Astrocyte of the spinal cord (primary cell): ENCODE measurements around the gene TP53I11.

ENCODE experiments used
- DNase-seq: peaks from one replicate; pipeline ENCODE4 v3.0.0; 2011; ENCODE audit warnings: low read depth, low spot score
- H3K4me3 ChIP-seq: 2 replicates; pipeline ENCODE4 v1.5.1; 2011; ENCODE audit warnings: low read depth, mild to moderate bottlenecking, low read length, moderate library complexity
- in situ Hi-C: cut with HindIII; loops from 2 replicates; pipeline ENCODE4 v1.10.0; 2017; ENCODE audit warnings: low sequenced_read_pairs
- TF ChIP-seq, protein P1 (sequence below): IDR thresholded peaks from 2 replicates; pipeline ENCODE4 v1.5.1; 2012; ENCODE audit warnings: low read depth, mild to moderate bottlenecking, low read length, inconsistent platforms

The TP53I11 gene

DNA sequence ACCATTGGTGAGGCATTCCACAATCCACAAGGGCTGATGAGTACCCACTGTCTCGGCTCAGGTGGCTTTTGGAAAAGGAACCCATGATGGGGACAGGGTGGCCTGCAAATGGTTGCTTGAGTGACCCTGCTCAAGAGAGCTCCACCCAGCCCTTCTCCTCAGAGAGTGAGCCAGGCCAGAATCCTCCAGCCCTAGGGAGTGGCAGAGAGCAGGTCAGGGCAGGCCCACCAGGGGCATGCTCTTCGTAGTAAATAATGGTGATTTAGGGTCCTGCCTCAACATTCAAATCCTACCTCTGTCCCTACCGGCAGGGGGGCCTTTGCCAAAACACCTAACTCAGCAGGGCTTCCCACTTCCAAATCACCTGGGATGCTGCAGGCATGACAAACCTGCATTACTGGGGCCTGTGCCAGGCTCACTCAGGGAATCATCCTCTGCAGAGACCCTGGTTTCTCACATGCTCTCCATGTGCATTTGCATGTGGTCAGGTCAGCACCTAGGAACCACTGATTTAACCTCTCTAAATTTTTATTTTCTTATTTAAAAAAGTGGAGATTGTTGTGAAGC, 17.3 kb upstream of the TP53I11 start:
- TF ChIP-seq, protein P1, sequence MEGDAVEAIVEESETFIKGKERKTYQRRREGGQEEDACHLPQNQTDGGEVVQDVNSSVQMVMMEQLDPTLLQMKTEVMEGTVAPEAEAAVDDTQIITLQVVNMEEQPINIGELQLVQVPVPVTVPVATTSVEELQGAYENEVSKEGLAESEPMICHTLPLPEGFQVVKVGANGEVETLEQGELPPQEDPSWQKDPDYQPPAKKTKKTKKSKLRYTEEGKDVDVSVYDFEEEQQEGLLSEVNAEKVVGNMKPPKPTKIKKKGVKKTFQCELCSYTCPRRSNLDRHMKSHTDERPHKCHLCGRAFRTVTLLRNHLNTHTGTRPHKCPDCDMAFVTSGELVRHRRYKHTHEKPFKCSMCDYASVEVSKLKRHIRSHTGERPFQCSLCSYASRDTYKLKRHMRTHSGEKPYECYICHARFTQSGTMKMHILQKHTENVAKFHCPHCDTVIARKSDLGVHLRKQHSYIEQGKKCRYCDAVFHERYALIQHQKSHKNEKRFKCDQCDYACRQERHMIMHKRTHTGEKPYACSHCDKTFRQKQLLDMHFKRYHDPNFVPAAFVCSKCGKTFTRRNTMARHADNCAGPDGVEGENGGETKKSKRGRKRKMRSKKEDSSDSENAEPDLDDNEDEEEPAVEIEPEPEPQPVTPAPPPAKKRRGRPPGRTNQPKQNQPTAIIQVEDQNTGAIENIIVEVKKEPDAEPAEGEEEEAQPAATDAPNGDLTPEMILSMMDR, result no peak
- in situ Hi-C loops, result no loop called here
- no peak for DNase-seq
- no peak overlapping the region for H3K4me3 ChIP-seq

DNA sequence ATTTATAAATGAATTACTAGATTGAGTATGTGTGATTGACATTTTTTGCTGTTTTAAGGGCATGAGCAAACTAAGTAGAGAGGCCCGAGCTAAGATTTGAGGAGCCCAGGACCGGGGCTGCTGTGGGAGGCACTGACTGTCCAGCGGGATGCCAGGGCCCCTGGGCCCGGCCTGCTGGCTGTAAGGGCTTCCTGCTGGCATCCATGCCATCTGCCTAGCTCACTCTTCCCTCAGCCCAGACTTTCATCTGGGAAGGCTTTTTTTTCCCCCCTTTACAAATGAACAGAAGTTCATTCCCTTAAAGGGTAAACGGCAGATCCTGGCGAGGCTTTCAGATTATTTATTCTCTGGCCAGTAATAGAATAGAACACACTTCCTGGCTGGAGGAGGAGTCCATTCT, 16.0 kb upstream of the TP53I11 start:
- in situ Hi-C loops, result no loop called here
- no peak overlapping the region for H3K4me3 ChIP-seq
- DNase-seq, result no peak
- TF ChIP-seq, protein P1, result no peak

DNA sequence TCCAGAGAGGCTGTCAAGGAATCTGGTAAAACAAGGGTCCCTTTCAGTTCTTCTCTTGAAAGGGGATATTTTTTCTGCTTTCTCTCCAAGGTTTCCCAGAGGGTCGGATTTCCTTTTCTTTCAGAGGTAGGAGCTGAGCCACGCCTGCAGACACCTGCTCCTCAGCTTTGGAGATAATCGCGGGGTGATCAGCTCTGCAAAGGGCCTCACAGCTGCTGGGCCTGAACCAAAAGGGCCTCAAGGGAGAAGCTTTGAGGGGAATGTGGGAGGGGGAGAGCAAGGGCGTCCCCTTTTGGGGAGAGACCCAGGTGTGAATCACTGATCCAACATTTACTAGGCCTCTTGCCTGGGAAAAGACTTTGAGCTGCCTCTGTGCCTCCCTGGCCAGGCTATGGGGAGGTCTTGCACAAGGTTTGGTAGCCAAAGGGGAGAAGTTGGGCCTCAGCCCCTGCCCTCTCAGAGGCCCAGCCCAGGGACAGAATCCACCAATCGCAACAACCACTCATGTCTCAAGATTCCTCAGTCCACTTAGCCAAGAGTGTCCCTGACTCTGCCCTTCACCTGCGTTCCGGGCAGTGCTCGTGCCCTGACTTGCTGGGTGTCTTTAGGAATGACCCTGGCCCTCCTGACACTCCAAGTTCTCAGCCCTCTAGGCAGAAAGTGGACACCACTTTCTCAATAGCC, 14.0 kb upstream of the TP53I11 start:
- no peak overlapping the region for H3K4me3 ChIP-seq
- DNase-seq, result no peak
- in situ Hi-C loops, result no loop called here
- TF ChIP-seq, protein P1, result no peak

DNA sequence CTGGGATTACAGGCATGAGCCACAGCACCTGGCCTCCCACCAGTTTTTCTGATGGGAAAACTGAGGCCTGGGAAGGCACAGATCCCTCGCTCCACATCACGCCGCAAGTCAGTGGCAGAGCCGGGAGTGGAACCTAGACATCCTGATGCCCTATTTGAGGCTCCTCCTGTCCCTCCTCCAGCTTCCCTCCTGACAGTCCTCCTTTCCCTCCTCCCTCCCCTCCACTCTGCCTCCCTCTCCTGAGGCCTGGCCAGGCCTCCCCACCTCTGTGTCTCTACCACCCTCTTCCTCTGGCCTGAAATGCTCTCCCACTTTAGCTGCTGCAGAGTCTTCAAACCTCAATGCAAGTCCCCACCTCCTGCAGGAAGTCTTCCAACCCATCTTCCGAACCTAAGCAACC, 13.3 kb upstream of the TP53I11 start:
- in situ Hi-C loops, result no loop called here
- no peak for DNase-seq
- TF ChIP-seq, protein P1, result no peak
- H3K4me3 ChIP-seq, result no peak overlapping the region

DNA sequence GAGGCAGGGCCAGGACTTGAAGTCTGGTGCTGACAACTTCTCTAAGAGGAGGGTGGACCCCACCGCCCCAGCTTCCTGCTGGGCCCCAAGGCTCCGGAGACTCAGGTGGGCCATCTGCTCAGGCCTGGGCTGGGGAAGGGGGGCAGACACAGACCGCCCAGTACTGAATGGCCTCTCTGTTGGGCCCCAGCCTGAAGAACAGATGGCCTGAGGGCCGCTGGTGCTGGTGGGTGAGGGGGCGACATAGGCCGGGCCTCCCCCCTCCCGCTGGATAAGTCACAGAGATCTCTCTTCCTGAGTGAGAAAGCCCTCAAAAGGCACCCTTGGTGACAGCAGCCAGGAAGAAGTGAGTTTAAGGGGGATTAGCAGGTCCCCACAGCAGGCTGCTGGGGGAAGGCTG, 12.5 kb upstream of the TP53I11 start:
- TF ChIP-seq, protein P1, result no peak
- in situ Hi-C loops, result no loop called here
- no peak for DNase-seq

DNA sequence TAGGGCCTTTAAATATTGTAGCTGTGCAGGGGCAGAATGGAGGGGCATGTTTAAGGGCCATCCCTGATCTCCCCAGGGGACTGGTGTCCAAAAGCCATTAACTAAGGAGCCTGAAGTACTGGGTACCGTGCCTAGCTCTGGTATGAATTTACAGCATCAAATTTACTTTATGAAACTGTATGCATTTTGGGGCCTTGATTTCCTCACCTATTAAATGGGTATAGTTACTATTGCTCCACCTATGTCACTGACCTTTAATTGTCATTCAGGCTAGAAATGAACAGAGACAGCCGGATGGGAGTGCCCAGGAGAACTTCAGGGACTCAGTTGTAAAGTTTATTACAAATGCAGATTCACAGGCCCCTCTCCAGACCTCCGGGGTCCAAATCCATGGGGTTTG, 11.8 kb upstream of the TP53I11 start:
- no peak overlapping the region for H3K4me3 ChIP-seq
- TF ChIP-seq, protein P1, result no peak
- in situ Hi-C loops, result no loop called here
- DNase-seq, result no peak

More for the DNA sequence above, 12.5 kb upstream of the TP53I11 start:
- no peak overlapping the region for H3K4me3 ChIP-seq
